ENCODE measurements around the gene GPX6.
"Not testable (repeated sequence)": the region's sequence is repeated elsewhere in the genome, so short reads cannot be mapped to it uniquely, and the experiment has no call there.

Gene GPX6

GRCh38 chr6:28523241-28523622 is 7.6 kb upstream of the GPX6 start:
- DNase-seq = peak; percentile 8

DNA sequence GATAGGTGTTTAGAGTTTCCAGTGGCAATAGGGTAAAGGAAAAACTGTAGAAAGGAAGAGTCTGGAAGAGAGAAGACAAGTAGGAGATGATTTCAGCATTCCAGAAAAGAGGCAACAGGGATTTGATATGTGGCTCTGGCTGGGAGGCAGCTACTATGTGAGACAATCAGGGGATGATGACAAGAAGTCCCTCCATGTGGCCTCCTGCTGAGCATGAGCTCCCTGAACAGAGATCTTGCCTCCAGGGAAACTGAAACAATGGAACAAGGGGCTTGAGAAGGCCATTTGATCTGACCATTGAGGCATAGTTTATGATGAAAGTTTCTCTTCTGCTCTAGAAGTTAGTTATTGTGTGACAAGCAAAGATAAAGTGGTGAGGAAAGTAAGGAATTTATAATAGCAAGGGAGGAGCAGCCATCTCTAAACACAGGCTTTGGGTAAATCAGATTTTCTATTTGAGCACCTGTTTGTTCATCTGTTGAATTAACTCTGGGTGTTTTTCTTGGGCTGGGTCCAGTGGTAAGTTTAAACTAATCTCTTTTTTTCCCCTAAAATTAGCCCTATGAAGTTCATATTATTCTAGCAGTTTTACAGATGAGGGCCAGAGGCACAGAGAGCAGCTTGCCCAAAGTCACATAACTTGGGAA is 7.1 kb upstream of the GPX6 start:
- DNase-seq = no peak

- no peak for DNase-seq
These were observed 2.4 kb upstream of the GPX6 start for GRCh38 chr6:28517964-28518363.

DNA sequence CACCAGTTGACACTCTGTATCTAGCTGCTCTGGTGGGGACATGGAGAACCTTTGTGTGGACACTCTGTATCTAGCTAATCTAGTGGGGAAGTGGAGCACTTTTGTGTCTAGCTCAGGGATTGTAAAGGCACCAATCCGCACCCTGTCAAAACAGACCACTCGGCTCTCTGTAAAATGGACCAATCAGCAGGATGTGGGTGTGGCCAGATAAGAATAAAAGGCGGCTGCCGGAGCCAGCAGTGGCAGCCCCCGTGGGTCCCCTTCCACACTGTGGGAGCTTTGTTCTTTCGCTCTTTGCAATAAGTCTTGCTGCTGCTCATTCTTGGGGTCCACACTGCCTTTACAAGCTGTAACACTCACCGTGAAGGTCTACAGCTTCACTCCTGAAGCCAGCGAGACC is 3.2 kb downstream of the GPX6 start:
- not testable (repeated sequence) for DNase-seq

DNA sequence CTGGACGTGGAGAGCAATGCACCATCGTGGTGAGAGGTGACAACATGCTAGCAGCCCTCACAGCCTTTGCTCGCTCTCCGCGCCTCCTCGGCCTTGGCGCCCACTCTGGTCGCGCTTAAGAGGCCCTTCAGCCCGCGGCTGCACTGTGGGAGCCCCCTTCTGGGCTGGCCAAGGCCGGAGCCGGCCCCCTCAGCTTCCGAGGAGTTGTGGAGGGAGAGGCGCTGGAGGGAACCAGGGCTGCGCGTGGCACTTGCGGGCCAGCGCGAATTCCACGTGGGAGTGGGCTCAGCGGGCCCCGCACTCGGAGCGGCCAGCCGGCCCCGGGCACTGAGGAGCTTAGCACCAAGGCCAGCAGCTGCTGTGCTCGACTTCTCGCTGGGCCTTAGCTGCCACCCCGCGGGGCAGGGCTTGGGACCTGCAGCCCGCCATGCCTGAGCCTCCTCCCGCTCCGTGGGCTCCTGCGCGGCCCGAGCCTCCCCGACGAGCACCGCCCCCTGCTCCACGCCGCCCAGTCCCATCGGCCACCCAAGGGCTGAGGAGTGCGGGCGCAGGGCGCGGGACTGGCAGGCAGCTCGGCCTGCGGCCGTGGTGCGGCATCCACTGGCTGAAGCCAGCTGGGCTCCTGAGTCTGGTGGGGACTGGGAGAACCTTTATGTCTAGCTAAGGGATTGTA is 3.8 kb downstream of the GPX6 start:
- DNase-seq = no peak

- DNase-seq = no peak
These were observed 8.7 kb downstream of the GPX6 start for GRCh38 chr6:28506807-28507475.

DNA sequence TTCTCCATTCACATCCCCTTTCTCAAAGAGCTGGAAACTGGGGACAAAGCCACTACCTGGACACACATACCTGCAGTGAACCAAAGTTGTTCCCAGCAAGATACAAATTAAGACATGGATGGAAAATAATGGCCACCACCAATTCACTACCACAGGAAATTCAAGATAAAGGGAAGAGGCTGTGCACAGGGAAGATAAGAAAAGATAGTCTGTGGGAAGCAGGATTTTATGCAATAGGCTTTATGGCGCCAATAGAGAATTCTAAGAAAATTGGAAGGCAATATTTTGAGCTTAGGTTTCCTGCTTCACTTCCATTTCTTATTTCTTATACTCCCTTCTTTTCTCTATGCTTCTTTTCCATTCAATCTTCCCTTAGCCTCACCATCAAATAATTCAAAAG is 9.9 kb downstream of the GPX6 start:
- no peak for DNase-seq

DNA sequence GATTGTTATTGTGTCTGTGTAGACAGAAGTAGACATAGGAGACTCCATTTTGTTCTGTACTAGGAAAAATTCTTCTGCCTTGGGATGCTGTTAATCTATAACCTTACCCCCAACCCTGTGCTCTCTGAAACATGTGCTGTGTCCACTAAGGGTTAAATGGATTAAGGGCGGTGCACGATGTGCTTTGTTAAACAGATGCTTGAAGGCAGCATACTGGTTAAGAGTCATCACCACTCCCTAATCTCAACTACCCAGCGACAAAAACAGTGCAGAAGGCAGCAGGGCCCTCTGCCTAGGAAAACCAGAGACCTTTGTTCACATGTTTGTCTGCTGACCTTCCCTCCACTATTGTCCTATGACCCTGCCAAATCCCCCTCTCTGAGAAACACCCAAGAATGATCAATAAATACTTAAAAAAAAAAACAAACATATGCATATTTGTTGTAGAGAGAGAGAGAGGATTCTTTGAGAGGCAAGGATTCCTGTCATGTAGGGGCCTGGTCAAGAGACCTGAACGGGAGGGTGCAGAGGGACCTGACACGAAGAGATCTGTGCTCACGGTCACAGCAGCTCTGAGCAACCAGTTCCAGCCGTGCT is 12.8 kb downstream of the GPX6 start:
- not testable (repeated sequence) for DNase-seq

DNA sequence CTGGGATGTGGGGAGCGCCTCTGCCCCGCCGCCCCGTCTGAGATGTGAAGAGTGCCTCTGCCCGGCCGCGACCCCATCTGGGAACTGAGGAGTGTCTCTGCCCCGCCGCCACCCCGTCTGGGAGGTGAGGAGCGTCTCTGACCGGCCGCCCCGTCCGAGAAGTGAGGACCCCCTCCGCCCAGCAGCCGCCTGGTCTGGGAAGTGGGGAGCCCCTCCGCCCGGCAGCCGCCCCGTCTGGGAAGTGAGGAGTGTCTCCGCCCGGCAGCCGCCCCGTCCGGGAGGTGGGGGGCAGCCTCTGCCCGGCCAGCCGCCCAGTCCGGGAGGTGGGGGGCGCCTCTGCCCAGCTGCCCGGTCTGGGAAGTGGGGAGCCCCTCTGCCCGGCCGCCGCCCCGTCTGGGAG is 13.5 kb downstream of the GPX6 start:
- not testable (repeated sequence) for DNase-seq

DNA sequence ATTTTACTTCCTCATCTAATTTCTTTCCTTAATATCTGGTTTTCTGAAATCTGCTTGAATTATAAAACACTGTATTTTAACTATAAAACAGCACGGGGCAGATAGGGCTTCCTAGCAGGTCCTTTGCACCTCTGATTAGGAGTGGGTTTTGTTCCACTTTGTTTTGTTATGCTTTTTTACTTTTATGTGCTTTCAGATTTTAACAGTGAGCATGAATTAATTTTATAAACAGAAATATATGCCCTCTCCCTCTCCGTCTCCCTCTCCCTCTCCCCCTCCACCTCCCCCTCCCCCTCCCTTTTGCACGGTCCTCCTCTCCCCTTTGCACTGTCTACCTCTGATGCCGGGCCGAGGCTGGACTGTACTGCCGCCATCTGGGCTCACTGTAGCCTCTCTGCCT is 14.3 kb downstream of the GPX6 start:
- DNase-seq = no peak

GRCh38 chr6:28497893-28498292 is 17.7 kb downstream of the GPX6 start:
- DNase-seq = no peak

- no peak for DNase-seq
These were observed 18.3 kb downstream of the GPX6 start for GRCh38 chr6:28497306-28497705.

- no peak for DNase-seq
These were observed 19.4 kb downstream of the GPX6 start for GRCh38 chr6:28496099-28496779.

DNA sequence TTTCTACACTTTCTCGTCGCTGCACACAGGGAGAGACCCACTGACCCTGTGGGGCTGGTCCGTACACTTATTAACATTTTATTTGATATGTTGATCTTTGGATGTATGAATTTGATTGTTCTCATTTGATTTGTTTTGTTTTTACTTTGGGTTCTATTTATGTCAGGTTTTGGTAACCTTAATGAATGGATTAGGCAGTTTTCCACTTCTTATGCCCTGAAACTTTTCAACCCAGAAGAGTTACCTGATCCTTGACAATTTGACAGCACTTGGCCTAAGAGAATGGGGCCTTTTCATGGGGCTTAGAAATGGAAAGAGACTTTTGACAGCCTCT is 23.6 kb downstream of the GPX6 start:
- no peak for DNase-seq

DNA sequence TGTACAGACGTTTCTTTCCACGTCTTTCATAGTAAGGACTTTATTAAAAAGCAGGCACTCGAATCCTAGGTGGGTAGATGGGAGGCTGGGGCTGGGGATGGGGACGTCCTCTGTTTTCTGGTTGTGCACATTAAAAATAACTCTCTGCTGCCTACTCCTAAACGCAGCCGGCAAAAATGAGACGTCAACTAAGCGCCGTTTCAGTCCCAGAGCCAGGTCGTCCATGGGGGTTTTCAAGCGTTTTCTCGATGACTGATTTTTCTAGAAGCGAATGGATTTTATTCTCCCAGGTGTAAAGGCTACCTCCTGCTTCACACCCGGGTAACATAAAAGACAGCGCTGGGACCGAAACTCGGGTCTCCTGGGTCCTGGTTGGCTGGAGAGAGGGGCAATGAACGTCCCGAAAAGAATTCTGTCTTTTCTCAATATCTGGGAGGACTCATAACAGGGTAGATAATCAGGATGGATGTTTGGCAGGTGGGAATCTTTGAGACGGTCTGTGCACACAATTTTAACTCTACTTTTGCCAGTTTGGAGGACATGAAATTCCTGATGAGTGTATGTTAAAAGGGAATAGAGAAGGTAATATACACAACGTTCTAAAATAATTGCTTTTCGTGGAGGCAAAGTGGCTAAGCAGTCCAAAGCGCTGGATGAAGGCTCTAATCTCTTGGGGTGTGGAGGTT is 25.2 kb downstream of the GPX6 start:
- DNase-seq = no peak

GRCh38 chr6:28489366-28490204 is 26.0 kb downstream of the GPX6 start:
- peak; percentile 40 for DNase-seq

DNA sequence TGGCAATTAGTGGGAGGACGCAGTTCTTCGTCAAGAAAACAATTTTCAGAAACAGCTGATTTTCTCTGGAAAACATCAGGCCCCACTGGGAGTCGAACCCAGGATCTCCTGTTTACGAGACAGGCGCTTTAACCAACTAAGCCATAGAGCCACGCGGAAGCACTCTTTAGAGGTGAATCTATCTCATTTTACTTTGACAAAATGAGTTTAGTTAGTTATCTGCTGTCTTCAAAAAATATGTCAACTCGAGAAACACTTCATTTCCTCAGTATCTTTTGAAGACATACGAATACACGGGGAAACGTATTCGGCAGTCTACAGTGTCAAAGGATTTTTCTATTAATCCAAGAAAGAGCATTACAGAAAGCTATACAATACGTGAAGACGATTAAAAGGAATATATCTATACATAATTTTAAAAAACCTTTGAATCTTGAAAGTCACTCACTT is 26.7 kb downstream of the GPX6 start:
- peak; percentile 16 for DNase-seq

DNA sequence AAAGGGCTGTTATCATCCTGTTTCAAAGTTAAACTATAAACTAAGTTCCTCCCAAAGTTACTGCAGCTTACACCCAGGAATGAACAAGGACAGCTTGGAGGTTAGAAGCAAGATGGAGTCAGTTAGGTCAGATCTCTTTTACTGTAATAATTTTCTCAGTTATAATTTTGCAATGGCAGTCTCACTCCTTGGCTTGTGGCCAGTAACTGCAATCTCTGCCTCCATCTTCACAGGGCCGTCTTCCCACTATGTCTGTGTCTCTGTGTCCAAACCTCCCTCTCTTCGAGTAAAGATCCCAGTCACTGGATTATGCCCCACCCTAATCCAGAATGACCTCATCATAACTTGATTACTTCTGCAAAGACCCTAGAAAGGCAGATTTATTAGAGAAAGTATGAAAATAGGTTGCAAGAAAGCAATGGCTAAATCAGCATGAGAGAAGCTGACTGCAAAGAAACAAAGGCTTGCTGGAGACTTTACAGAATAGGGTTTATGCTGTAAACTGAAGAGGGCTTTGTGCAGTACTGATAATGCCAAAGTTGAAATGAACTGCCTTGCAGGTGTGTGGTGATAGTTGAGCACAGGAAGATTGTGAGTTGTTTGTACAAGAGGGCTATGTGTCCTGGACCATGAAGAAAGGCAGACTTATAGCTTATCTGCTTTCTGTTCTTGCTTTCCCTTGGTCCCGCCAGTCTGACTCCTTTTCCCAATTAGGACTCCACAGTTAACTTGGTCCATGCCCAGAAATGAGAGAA is 28.4 kb downstream of the GPX6 start:
- DNase-seq = no peak

DNA sequence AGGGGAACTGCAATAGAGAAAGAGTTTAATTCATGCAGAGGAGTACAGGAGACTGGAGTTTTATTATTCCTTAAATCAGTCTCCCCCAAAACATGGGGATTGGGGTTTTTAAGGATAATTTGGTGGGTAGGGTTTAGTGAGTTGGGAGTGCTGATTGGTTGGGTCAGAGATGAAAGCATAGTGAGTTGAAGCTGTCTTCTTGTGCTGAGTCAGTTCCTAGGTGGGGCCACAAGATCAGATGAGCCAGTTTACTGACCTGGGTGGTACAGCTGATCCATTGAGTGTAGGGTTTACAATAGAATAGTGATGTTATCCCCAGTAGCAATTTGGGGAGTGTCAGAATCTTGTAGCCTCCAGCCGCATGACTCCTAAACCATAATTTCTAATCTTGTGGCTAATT is 29.1 kb downstream of the GPX6 start:
- DNase-seq = no peak

DNA sequence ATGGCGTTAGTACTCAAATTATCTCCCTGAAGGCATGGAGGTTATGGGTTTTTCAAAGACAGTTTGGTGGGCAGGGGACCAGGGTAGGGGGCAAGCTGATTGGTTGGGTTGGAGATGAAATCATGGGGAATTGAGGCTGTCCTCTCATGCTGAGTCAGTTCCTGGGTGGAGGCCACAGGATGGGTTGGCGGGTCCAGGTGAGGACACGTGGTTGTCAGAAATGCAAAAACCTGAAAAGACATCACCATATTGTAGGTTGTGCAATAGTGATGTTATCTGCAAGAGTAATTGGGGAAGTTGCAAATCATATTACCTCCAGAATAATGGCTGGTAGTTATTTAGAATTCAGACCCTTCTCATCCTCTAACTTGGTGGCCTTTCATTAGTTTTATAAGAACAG is 30.1 kb downstream of the GPX6 start:
- no peak for DNase-seq

Measured in stimulated activated CD4-positive, alpha-beta T cell treated with anti-CD3 and anti-CD28 coated beads, Interleukin-4, amount 100 ng/mL, for 1 hour (primary cell).